PC-3 (cell line): Measurements from ENCODE around the gene PBX3.

Experiments
- EZH2phosphoT487 ChIP-seq: fragments of 300-600 bp; sonication (generic); IDR thresholded peaks from 2 replicates; pipeline ENCODE4 v1.6.1; 2018; ENCODE audit warnings: mild to moderate bottlenecking, antibody characterized with exemption, low read length, borderline replicate concordance
- TF ChIP-seq, protein P1 (sequence below): fragments of 300-600 bp; sonication (generic); conservative IDR thresholded peaks from 2 replicates; pipeline ENCODE4 v1.5.1; 2017; ENCODE audit warnings: antibody characterized with exemption, low read depth, mild to moderate bottlenecking, low read length

DNA sequence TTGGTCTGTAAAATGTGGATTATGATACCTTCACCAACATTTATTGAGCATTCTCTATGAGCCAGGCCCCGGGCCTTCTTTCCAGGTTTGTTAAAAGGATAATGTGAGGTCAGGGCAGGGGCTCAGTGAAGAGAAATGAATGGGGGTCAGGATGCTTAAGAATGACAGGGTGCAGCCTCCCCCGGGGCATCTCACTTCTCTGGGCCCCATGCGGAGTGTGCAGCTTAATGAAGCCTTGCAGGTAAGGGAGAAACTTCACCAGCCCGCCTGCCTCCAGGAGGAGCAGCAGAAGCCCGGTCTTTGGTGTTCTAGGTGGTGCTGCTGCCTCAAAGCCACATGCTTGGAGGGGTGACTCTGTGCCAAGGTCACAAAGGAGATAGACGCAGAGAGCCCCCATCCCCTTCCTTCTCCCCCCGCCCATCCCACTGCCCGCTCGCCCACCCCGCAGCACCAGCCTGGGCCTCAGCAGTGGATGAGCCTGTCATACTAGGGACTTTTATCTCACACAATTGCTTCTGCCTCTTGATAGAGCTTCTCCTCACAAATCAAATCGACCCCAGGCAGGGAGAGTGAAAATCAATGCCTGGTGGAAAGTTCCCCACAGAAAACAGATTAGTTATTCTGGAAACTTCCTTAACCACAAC is 244.8 kb downstream of the PBX3 start:
- TF ChIP-seq, protein P1, sequence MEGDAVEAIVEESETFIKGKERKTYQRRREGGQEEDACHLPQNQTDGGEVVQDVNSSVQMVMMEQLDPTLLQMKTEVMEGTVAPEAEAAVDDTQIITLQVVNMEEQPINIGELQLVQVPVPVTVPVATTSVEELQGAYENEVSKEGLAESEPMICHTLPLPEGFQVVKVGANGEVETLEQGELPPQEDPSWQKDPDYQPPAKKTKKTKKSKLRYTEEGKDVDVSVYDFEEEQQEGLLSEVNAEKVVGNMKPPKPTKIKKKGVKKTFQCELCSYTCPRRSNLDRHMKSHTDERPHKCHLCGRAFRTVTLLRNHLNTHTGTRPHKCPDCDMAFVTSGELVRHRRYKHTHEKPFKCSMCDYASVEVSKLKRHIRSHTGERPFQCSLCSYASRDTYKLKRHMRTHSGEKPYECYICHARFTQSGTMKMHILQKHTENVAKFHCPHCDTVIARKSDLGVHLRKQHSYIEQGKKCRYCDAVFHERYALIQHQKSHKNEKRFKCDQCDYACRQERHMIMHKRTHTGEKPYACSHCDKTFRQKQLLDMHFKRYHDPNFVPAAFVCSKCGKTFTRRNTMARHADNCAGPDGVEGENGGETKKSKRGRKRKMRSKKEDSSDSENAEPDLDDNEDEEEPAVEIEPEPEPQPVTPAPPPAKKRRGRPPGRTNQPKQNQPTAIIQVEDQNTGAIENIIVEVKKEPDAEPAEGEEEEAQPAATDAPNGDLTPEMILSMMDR: no peak
- TF ChIP-seq EZH2phosphoT487: no peak
